Large intestine (tissue), 3 donors: ENCODE results near the gene USP49. TPM values are rescaled to one million over a fixed set of nuclear protein-coding genes. Genes with fewer than 3 reads are reported as not detected.
A peak's percentile ranks its signal among the peaks of the same experiment; 100 is the strongest.

ENCODE experiments used
- DNase-seq, 2 donors: peaks; one replicate each; pipeline versions ENCODE4 v3.0.0 to v3.0.0-alpha.2; 2013
- H3K27ac ChIP-seq: one replicate; pipeline ENCODE4 v1.5.1; 2013; ENCODE audit warnings: low read length
- H3K27me3 ChIP-seq: 2 replicates; pipeline ENCODE4 v1.6.1; 2013; ENCODE audit warnings: low read length; ENCODE audit not compliant: control insufficient read depth, insufficient read depth
- H3K36me3 ChIP-seq: 2 replicates; pipeline ENCODE4 v1.6.1; 2013; ENCODE audit warnings: low read length; ENCODE audit not compliant: control insufficient read depth, insufficient read depth
- H3K4me1 ChIP-seq: one replicate; pipeline ENCODE4 v1.6.1; 2013; ENCODE audit warnings: low read length; ENCODE audit not compliant: control insufficient read depth, insufficient read depth
- H3K4me3 ChIP-seq: one replicate; pipeline ENCODE4 v1.5.1; 2013; ENCODE audit warnings: low read length
- H3K9me3 ChIP-seq: one replicate; pipeline ENCODE4 v1.6.1; 2013; ENCODE audit warnings: mild to moderate bottlenecking, low read depth, low read length, moderate library complexity; ENCODE audit not compliant: control insufficient read depth
- WGBS: methylation state at CpG from one replicate; pipeline ENCODE4 v1.1.5; 2013; ENCODE audit warnings: low lambda C conversion rate; ENCODE audit not compliant: insufficient coverage; 5-methylcytosine and 5-hydroxymethylcytosine counted together
- polyA plus RNA-seq: library from polyadenylated mRNA; unstranded; fragments of 120-200 nt; gene quantifications from one replicate; pipeline ENCODE4 v1.2.1, GENCODE V29; 2013

USP49 gene
- polyA plus RNA-seq, 1 donor, result 5.3 TPM

DNA sequence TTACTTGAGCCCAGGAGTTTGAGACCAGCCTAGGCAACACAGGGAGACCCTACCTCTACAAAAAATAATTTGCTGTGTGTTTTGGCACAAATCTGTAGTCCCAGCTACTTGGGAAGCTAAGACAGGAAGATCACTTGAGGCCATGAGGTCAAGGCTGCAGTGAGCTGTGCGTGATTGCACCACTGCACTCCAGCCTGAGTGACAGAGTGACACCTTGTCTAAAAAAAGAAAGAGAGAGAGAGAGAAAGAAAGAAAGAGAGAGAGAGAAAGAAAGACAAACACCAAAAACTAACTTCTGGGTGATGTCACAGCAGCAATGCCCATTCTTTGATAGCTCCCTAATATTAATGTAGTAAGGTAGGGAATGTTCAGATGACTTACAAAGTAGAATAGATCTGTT is 20.4 kb downstream of the USP49 start:
- Histone ChIP-seq H3K4me3 (no peak overlapping the region), H3K4me1 (no peaks in the 10 kb centered on the region), H3K27me3 (no peaks in the 10 kb centered on the region), H3K9me3 (no peaks in the 10 kb centered on the region), H3K36me3 (no peaks in the 10 kb centered on the region), H3K27ac (no peak overlapping the region)
- WGBS, result no CpG with 5 or more reads among the region's 1 CpG
- DNase-seq, result no peak

DNA sequence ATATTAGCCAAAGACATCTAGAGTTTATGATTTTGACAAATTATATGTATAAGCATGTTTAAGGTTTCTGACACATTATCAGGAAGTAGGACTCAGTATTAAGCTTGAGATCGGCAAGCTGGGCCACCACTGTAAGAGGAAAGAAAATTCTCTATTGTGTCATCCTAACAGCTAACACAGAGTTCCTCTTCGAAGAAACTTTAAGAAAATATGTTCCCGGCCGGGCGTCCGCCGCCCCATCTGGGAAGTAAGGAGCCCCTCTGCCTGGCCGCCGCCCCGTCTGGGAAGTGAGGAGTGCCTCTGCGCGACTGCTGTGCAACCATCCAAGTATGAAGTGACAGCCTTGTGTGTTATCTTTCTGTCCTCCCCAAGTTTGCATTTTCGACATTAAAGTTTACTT is 23.0 kb downstream of the USP49 start:
- Histone ChIP-seq H3K9me3 (no peaks in the 10 kb centered on the region), H3K27me3 (no peaks in the 10 kb centered on the region), H3K4me3 (no peak overlapping the region), H3K4me1 (no peaks in the 10 kb centered on the region), H3K36me3 (no peaks in the 10 kb centered on the region), H3K27ac (no peak overlapping the region)
- no CpG with 5 or more reads among the region's 13 CpGs for WGBS
- no peak for DNase-seq

DNA sequence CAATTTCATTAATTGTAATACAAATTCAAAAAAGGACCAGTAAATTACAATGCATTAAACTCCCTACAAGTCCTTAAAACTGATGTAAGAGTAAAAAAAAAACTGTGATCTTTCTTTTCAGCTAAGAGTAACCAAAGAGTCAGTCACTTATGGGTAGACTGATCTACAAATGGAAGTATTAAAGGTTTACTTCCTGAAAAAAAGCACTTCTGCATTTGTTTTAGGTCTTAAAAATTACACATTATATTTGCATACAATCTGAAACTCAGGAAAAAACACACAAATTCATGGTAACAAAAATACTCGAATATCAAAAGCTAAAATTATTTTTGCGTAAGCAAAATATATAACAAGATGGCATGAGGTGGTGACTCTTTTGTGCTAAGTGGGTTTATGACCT is 23.5 kb downstream of the USP49 start:
- no peak overlapping the region for H3K27ac ChIP-seq
- no peak for DNase-seq
- H3K4me1 ChIP-seq, result no peaks in the 10 kb centered on the region
- H3K4me3 ChIP-seq, result no peak overlapping the region
- no peaks in the 10 kb centered on the region for H3K36me3 ChIP-seq
- no peaks in the 10 kb centered on the region for H3K27me3 ChIP-seq
- WGBS, result 100% methylated on average over 2 of the region's 2 CpGs
- no peaks in the 10 kb centered on the region for H3K9me3 ChIP-seq

DNA sequence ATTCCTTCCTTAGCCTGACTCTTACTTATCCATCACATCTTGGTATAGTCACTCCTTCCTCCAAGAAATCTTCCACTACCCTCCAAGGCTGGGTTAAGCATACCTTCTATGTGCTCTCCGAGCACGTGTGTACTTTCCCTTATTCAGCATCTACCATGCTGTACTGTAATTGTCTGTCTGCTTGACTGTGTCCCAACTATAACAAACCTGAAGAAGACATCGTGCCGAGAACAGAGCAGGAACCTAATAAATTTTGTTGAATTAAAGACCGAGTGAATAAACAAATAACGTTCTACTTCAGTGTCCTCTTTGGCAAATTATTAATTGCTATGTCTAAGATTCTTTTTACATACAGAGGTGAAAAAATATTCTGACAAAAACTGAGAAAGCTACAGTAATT is 35.8 kb downstream of the USP49 start:
- Histone ChIP-seq H3K27me3 (no peaks in the 10 kb centered on the region), H3K4me3 (no peak overlapping the region), H3K27ac (no peak overlapping the region), H3K36me3 (no peaks in the 10 kb centered on the region), H3K9me3 (no peaks in the 10 kb centered on the region), H3K4me1 (no peaks in the 10 kb centered on the region)
- no peak for DNase-seq
- WGBS, result 71% methylated on average over 1 of the region's 6 CpGs

DNA sequence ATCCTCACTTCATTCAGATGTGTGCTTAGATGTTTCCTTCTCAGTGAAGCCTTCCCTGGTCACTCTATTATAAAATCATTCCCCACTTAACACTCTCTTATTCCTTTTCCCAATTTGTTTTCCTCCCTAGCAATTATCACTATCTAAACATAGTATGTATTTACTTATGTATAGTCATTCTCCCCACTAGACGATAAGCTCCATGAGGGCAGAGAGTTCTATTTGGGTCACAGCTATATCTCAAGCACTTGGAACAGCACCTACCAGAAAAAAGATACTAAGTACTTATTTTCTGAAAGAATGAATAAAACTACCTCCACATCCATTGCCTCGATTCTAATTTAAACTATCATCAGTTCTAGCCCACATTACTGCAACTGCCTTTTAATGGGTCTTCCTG is 36.5 kb downstream of the USP49 start:
- Histone ChIP-seq H3K4me3 (no peak overlapping the region), H3K9me3 (no peaks in the 10 kb centered on the region), H3K4me1 (no peaks in the 10 kb centered on the region), H3K36me3 (no peaks in the 10 kb centered on the region), H3K27me3 (no peaks in the 10 kb centered on the region), H3K27ac (no peak overlapping the region)
- no peak for DNase-seq
- 100% methylated on average over 1 of the region's 2 CpGs for WGBS

DNA sequence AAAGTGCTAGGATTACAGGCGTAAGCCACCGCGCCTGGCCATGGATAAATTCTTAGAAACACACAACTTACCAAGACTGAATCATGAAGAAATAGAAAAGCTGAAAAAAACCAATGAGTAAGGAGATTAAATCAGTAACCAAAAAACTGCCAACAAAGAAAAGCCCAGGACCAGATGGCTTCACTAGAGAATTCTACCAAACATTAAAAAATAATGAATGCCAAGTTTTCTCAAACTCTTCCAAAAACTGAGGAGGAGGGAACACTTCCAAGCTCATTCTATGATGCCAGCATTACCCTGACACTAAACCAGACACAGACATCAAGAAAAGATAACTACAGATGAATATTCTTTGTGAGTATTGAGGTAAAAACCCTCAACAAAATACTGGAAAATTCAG is 44.3 kb downstream of the USP49 start:
- no peaks in the 10 kb centered on the region for H3K36me3 ChIP-seq
- no peak for DNase-seq
- no peaks in the 10 kb centered on the region for H3K9me3 ChIP-seq
- H3K4me3 ChIP-seq, result no peak overlapping the region
- no peak overlapping the region for H3K27ac ChIP-seq
- no peaks in the 10 kb centered on the region for H3K27me3 ChIP-seq
- WGBS, result no CpG with 5 or more reads among the region's 3 CpGs
- H3K4me1 ChIP-seq, result peaks cover 8% of the 10 kb centered on the region

DNA sequence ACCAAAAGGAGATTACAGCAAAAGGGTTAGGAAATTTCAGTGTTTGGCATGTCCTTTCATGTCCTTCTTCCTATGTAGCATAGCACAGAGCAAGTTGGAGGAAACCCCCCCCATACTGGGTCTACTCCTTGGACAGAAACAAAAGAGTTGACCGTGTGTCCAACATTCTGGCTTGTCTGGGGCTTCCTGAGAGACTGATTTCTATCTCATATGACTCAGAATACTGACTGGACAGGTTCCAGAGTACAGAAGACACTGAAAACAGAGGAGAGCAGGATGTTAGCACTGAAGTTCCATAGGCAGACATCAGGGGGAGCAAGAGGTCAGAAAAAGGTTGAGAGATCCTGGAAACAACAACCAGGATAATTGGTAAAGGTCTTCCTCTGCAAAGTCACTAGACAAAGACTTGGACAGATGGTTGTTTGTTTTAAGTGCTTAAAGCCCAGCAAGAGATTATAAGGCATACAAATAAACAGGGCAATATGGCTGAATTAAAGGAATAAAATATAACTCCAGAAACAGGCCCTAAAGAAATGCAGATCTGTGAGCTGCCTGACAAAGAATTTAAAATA is 48.4 kb downstream of the USP49 start:
- Histone ChIP-seq H3K36me3 (no peaks in the 10 kb centered on the region), H3K4me1 (peaks cover 8% of the 10 kb centered on the region), H3K27ac (peak overlapping the region; percentile 58), H3K27me3 (no peaks in the 10 kb centered on the region), H3K9me3 (no peaks in the 10 kb centered on the region), H3K4me3 (no peak overlapping the region)
- no CpG with 5 or more reads among the region's 1 CpG for WGBS
- peak; percentile 62 to 83 for DNase-seq

DNA sequence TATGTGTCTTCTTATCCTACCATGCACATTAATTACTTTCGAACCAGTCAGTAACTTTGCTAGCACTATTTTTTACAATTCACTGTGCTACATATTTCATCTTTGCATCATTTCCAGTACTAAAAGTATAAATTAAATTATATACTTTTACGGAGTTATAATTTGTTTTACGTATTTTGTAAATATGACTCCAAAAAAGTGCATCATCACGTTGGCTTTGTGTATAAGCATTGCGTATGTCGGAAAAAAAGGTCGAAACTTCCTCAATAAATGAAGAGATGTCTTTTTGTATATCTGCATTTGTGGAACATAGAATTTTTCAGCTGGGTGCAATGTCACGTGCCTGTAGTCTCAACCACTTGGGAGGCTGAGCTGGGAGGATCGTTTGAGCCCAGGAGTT is 52.0 kb downstream of the USP49 start:
- DNase-seq, result no peak
- H3K27me3 ChIP-seq, result no peaks in the 10 kb centered on the region
- H3K9me3 ChIP-seq, result no peaks in the 10 kb centered on the region
- H3K27ac ChIP-seq, result no peak overlapping the region
- H3K36me3 ChIP-seq, result no peaks in the 10 kb centered on the region
- no peak overlapping the region for H3K4me3 ChIP-seq
- WGBS, result 95% methylated on average over 7 of the region's 9 CpGs
- peaks cover 8% of the 10 kb centered on the region for H3K4me1 ChIP-seq

DNA sequence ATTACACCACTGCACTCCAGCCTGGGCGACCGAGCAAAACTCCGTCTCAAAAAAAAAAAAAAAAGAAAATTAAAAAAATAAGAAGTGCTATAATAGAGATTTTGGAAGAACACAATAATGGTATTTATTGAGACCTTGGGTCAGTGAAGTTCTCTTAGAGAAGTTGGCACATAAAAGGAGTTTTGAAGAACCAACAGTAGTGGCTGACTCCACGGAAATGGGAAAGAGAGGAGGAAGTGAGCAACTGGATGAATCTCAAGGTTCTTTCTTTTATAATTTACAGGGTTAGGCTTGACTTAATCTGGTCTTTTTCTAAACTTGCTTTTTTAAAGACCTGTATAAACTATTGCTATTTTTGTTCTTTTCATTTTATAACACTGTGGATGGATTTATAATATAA is 54.8 kb downstream of the USP49 start:
- no peak for DNase-seq
- no peak overlapping the region for H3K4me3 ChIP-seq
- H3K4me1 ChIP-seq, result no peaks in the 10 kb centered on the region
- H3K27ac ChIP-seq, result no peak overlapping the region
- no peaks in the 10 kb centered on the region for H3K36me3 ChIP-seq
- 88% methylated on average over 3 of the region's 4 CpGs for WGBS
- no peaks in the 10 kb centered on the region for H3K9me3 ChIP-seq
- no peaks in the 10 kb centered on the region for H3K27me3 ChIP-seq

DNA sequence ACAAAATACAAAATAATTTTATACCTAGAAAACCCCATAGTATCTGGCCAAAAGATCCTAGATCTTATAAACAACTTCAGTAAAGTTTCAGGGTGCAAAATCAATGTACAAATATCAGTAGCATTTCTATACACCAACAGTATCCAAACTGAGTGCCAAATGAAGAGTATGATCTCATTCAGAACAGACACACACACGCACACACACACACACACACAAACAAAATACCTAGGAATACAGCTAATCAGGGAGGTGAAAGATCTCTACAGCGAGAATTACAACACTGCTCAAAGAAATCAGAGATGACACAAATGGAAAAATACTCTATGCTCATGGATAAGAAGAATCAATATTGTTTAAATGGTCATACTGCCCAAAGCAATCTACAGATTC is 58.5 kb downstream of the USP49 start:
- Histone ChIP-seq H3K4me3 (no peak overlapping the region), H3K9me3 (no peaks in the 10 kb centered on the region), H3K36me3 (no peaks in the 10 kb centered on the region), H3K27me3 (no peaks in the 10 kb centered on the region), H3K27ac (no peak overlapping the region), H3K4me1 (no peaks in the 10 kb centered on the region)
- DNase-seq, result no peak
- no CpG with 5 or more reads among the region's 2 CpGs for WGBS

DNA sequence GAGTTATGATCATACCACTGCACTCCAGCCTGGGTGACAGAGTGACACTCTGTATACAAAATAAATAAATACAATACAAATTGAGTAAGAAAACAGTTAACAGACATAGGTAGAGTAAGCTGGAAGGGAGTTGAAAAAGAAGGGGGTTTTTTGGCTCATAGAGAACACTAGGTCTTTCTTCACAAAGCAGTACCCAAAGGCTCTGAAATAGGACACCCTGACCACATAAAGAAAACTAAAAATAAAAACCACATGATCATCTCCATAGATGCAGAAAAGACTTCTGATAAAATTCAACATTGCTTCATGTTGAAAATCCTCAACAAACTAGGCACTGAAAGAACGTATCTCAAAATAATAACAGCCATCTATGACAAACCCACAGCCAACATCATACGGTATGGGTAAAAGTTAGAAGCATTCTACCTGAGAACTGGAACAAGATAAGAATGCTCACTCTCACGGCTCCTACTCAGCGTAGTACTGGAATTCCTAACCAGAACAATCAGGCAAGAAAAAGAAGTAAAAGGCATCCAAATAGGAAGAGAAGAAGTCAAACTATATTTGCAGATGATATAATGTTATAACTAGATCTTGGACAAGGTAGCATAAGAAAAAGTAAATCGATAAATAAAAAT is 59.0 kb downstream of the USP49 start:
- no peaks in the 10 kb centered on the region for H3K27me3 ChIP-seq
- WGBS, result 96% methylated on average over 3 of the region's 5 CpGs
- H3K4me3 ChIP-seq, result no peak overlapping the region
- H3K9me3 ChIP-seq, result no peaks in the 10 kb centered on the region
- DNase-seq, result no peak
- H3K27ac ChIP-seq, result no peak overlapping the region
- no peaks in the 10 kb centered on the region for H3K4me1 ChIP-seq
- no peaks in the 10 kb centered on the region for H3K36me3 ChIP-seq
